ENCODE results near the gene GREB1L. TPM values are rescaled to one million over a fixed set of nuclear protein-coding genes. Genes with fewer than 3 reads are reported as not detected.
"Not testable (repeated sequence)": the region's sequence is repeated elsewhere in the genome, so short reads cannot be mapped to it uniquely, and the experiment has no call there.

Gene GREB1L
- polyA plus RNA-seq, 1 donor, result 10.6 TPM

GRCh38 chr18:21262979-21263378 lies 20.9 kb downstream of the GREB1L start:
- DNase-seq (ENCODE audit: low read depth), result no peak

GRCh38 chr18:21264651-21265050 lies 22.6 kb downstream of the GREB1L start:
- no peak for DNase-seq (ENCODE audit: low read depth)

- DNase-seq (ENCODE audit: low read depth), result no peak
These were observed 24.1 kb downstream of the GREB1L start for GRCh38 chr18:21265971-21266673.

GRCh38 chr18:21267400-21267799 lies 25.4 kb downstream of the GREB1L start:
- no peak for DNase-seq (ENCODE audit: low read depth)

- no peak for DNase-seq (ENCODE audit: low read depth)
These were observed 27.3 kb downstream of the GREB1L start for GRCh38 chr18:21269349-21269748.

- no peak for DNase-seq (ENCODE audit: low read depth)
These were observed 28.4 kb downstream of the GREB1L start for GRCh38 chr18:21270453-21270852.

GRCh38 chr18:21272016-21272579 lies 30.1 kb downstream of the GREB1L start:
- DNase-seq (ENCODE audit: low read depth), result no peak

GRCh38 chr18:21273568-21273967 lies 31.5 kb downstream of the GREB1L start:
- DNase-seq (ENCODE audit: low read depth), result no peak

- no peak for DNase-seq (ENCODE audit: low read depth)
These were observed 33.6 kb downstream of the GREB1L start for GRCh38 chr18:21275645-21276044.

GRCh38 chr18:21277578-21277977 lies 35.5 kb downstream of the GREB1L start:
- DNase-seq (ENCODE audit: low read depth), result no peak

- not testable (repeated sequence) for DNase-seq (ENCODE audit: low read depth)
These were observed 36.2 kb downstream of the GREB1L start for GRCh38 chr18:21278218-21278617.

- DNase-seq (ENCODE audit: low read depth), result no peak
These were observed 39.6 kb downstream of the GREB1L start for GRCh38 chr18:21281603-21282002.

GRCh38 chr18:21284540-21284939 lies 42.5 kb downstream of the GREB1L start:
- no peak for DNase-seq (ENCODE audit: low read depth)

- DNase-seq (ENCODE audit: low read depth), result no peak
These were observed 47.8 kb downstream of the GREB1L start for GRCh38 chr18:21289827-21290226.

GRCh38 chr18:21291106-21291505 lies 49.1 kb downstream of the GREB1L start:
- no peak for DNase-seq (ENCODE audit: low read depth)

- DNase-seq (ENCODE audit: low read depth), result no peak
These were observed 51.4 kb downstream of the GREB1L start for GRCh38 chr18:21293479-21293878.

- DNase-seq (ENCODE audit: low read depth), result no peak
These were observed 53.1 kb downstream of the GREB1L start for GRCh38 chr18:21295101-21295500.

- no peak for DNase-seq (ENCODE audit: low read depth)
These were observed 54.0 kb downstream of the GREB1L start for GRCh38 chr18:21296045-21296444.

- no peak for DNase-seq (ENCODE audit: low read depth)
These were observed 56.3 kb downstream of the GREB1L start for GRCh38 chr18:21298351-21298750.

- no peak for DNase-seq (ENCODE audit: low read depth)
These were observed 58.2 kb downstream of the GREB1L start for GRCh38 chr18:21300035-21300907.

GRCh38 chr18:21300908-21301200 lies 58.8 kb downstream of the GREB1L start:
- DNase-seq (ENCODE audit: low read depth), result no peak

- no peak for DNase-seq (ENCODE audit: low read depth)
These were observed 61.4 kb downstream of the GREB1L start for GRCh38 chr18:21303445-21303844.

- no peak for DNase-seq (ENCODE audit: low read depth)
These were observed 61.9 kb downstream of the GREB1L start for GRCh38 chr18:21303895-21304294.
